Activated CD8-positive, alpha-beta memory T cell treated with anti-CD3 and anti-CD28 coated beads for 36 hours (primary cell): ENCODE results near the gene MPND. TPM values are rescaled to one million over a fixed set of nuclear protein-coding genes. Genes with fewer than 3 reads are reported as not detected.
"Not testable (repeated sequence)": the region's sequence is repeated elsewhere in the genome, so short reads cannot be mapped to it uniquely, and the experiment has no call there.

Experiments used
- CTCF ChIA-PET: fragments of 350-600 bp; sonication (Branson Sonifier 250); formaldehyde crosslinking; loops from one replicate; lab custom pipeline; 2021; ENCODE audit warnings: antibody characterized with exemption; lab: Charles Lee
- POLR2A ChIA-PET: fragments of 350-600 bp; sonication (Branson Sonifier 250); formaldehyde crosslinking; loops from one replicate; lab custom pipeline; 2021; ENCODE audit warnings: antibody characterized with exemption; lab: Charles Lee
- total RNA-seq, 2 experiments: library from RNA; stranded (reverse); gene quantifications; one replicate each; pipeline ENCODE4 v1.2.3, GENCODE V29; 2021

MPND gene
- total RNA-seq, 2 experiments from 2014 or later, result 18.0 to 20.1 TPM

DNA sequence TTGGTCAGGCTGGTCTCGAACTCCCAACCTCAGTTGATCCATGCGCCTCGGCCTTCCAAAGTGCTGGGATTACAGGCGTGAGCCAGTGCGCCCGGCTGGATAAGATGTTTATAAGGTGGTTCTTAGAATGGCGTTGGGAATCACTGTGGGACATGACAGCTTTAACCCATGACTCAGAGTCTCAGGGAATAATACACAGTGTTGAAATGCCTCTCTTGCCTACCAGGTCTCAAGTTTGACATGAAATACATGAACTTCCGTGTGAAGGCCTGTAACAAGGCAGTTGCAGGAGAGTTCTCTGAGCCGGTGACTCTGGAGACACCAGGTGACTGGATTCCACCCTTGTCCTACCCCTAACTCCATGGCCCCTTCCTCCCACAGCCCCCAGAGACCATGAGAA lies 26.4 kb upstream of the MPND start:
- POLR2A ChIA-PET, result no interaction called here
- CTCF ChIA-PET, result interaction anchor here (0.6 kb wide), 1 partner anchor 51 kb away, joined by 4 read pairs; no protein-coding TSS in a partner anchor

DNA sequence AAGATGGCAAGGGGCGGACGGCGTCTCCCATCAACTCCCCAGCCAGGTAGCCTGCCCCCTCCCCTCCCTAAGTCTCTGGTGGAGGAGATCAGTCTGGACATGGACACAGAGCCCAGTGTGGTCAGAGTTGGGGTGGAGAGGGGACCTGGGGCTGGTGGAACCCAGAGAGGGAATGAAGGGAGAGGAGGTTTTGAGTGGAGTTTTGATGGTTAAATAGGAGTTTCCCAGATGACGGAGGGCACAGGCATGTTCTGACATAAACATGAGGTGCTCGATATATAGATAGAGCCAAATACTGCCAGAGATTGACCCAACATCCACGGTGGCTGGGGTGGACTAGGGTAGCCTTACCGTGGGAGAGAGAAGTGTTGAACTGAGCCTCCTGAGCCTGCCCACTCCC lies 24.9 kb upstream of the MPND start:
- CTCF ChIA-PET, result no interaction called here
- POLR2A ChIA-PET, result no interaction called here

DNA sequence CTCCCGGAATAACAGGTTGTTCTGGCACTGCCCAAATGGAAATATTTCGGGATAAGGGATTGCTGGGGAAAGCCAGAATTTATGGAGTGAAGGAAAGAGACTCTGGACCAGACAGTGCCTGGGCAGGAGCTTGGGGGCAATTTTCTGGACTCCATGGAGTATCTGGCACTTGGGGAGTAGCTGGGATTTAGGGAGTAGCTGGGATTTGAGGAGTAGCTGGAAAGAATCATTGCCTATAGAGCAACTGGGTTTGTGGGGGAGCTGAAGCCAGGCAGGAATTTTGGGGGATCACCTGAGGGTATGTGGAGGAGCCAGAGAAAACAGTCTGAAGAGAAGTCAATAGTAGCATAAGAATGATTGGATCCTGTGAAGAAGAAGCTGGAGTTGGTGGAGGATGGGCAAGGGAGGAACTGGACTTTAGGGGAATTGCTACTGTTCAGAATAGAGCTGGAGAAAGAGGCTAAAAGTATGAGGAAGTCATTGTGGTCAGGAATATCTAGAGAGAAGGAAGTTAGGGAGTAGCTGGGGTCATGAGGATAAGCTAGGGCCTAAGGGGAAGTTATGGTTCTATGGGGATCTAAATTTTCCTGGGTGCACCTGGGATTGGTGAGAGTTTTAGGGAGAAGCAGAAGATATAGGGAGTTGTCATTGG lies 24.2 kb upstream of the MPND start:
- CTCF ChIA-PET, result interaction anchor here (1.6 to 2.0 kb wide), 2 partner anchors 34 to 52 kb away, joined by 4 to 6 read pairs; no protein-coding TSS in a partner anchor
- POLR2A ChIA-PET, result interaction anchor here (0.5 kb wide), 1 partner anchor 42 kb away, joined by 3 read pairs; no protein-coding TSS in a partner anchor

DNA sequence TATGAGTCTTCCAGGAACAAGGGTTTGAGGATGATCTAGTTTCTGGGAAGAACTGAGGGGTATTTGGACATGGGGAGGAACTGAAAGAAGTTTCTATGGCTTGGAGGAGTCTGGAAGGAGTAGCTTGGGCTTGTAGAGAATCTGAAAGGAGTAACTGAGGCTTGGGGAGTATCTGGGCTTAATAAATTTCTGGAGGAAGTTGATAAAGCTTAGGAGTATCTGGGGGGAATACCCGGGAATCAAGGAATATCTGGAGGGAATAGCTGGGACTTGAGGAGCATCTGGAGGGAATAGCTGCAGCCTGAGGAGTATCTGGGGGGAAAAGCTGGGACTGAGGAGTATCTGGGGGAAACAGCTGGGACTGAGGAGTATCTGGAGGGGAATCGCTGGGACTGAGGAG lies 22.9 kb upstream of the MPND start:
- POLR2A ChIA-PET, result no interaction called here
- CTCF ChIA-PET, result interaction anchor here (1.1 to 2.0 kb wide), 3 partner anchors 16 to 53 kb away, joined by 3 to 6 read pairs (median 4); no protein-coding TSS in a partner anchor

DNA sequence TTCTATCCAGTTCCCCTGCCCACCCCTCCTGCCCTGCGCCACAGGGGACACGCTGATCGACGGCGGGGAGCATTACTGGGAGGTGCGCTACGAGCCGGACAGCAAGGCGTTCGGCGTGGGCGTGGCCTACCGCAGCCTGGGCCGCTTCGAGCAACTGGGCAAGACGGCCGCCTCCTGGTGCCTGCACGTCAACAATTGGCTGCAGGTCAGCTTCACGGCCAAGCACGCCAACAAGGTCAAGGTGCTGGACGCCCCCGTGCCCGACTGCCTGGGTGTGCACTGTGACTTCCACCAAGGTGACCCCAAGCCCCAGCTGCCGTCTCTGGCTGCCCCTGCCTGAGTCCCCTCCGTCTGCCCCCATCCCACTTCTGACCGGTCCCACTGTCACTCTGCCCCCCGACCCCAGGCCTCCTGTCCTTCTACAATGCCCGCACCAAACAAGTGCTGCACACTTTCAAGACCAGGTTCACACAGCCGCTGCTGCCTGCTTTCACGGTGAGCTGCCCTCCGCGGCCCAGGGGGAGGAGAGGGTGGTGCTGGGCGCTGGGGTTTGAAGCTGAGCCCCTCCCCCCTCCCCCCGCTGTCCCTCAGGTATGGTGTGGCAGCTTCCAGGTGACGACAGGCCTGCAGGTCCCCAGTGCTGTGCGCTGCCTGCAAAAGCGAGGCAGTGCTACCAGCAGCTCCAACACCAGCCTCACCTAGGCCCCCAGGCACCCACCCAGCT lies 20.3 kb upstream of the MPND start:
- ChIA-PET CTCF (interaction anchor here (0.7 kb wide), 1 partner anchor 10 kb away, joined by 3 read pairs; no protein-coding TSS in a partner anchor), POLR2A (interaction anchor here (1.3 kb wide), 1 partner anchor 20 kb away, joined by 3 read pairs; no protein-coding TSS in a partner anchor)

DNA sequence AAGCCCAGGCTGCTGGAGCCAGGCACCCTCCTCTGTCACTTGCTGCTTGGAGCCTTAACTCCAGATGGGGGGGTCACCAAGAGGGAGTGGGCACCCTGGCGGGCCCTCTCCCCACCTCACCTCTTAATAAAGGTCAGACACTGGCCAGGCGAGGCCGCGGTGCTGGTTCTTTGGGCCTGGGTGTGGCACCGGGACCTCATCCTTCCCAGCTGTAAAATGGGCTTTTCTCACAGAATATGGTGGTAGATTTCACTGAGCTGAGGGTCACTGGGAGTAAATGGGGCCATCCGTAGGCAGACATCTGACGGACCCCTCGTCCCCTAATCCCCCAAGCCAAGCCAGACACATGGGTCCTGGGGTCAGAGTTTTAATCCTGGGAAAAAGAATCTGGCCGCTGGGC lies 19.7 kb upstream of the MPND start:
- CTCF ChIA-PET, result no interaction called here
- POLR2A ChIA-PET, result no interaction called here

DNA sequence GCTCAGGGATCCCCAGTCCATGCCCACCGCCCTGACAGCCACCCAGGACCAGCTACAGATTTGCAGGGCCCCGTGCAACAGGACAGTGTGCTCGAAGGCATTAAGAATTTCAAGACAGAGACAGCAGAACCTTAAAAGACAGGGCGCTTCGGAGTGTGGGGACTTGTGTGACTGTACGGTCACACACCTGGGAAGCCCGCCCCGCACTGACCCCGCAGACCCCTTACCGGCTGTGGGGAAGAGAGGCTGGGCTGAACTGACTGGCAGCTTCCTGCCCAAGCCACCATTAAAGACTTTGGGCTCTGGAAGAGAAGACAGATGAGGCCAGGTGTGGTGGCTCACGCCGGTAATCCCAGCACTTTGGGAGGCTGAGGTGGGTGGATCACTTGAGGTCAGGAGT lies 19.1 kb upstream of the MPND start:
- POLR2A ChIA-PET, result no interaction called here
- CTCF ChIA-PET, result interaction anchor here (1.1 to 1.4 kb wide), 2 partner anchors 20 to 56 kb away, joined by 3 to 4 read pairs; no protein-coding TSS in a partner anchor

DNA sequence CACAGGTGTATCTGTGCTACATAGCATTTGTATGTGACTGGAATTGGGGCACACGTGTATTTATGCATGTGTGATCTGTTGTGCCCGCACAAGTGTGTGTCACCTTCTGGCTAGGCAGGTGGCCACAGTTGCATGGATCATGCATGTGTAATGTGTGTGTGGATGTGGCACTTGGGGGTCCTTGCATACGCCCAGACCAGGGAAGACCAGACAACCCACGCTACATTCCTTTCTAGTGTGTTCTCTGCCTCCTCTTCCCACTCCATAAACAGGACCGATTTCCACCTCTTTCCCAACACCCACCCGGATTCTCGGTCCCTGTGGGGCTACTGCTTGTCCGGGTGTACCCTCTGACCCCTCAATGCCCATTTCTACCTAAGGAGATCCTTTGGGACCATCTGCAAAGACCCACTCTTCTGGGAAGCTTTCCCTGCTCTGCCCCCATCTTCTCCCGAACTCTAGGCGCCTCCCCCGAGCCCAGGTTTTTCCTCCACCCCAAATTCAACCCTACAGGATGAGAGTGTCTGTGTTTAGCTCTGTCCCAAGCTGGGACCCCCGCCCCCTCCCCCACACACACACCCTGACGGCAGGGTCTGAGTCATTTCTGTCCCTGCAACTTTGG lies 17.0 kb upstream of the MPND start:
- ChIA-PET CTCF (no interaction called here), POLR2A (no interaction called here)

DNA sequence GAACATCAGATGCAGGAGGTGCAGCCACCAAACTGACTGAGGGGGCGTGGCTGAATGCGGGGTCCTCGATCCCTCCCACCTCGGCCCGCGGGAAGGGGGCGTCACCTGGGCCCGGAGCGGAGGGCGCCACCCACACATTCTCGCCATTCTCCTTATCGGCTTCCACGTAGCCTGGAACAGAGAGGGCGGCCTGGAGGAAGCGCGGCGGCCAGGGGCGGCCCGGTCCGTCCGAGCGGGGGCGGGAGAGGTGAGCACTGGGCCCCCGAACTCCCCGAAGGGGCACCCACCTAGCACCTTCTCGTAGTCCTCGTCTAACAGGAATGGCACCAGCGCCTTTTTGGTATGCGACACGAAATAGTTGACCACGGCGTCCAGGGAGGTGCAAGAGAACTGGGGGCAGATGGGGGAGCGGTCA lies 16.5 kb upstream of the MPND start:
- ChIA-PET CTCF (no interaction called here), POLR2A (no interaction called here)

DNA sequence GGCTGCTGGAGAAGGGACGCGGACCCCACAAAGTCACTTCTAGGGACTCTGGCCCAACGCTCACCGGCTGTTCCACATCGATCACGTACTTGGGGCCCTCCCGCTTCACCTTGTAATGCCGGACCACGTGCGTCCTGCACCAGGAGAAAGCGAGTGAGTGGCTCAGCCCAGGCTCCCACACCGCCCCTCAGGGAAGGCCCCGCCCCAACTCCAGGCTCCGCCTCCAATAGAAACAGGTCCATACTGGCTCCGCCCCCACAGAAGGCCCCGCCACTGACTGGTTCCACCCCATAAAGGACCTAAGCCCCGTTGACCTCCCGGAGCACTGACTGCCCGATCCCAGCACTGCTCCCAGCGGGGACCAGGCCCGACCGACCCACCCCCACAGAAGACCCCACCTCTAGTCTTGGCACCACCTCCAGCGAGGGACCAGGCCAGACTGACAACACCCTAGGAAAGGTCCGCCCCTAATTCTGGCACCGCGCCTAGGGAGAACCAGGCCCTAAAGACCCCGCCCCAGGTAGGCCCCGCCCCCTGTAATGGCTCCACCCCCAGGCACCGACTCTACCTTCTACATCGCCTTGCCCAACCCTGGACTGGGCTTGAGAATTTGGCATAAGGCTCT lies 16.0 kb upstream of the MPND start:
- ChIA-PET POLR2A (interaction anchor here (1.2 kb wide), 1 partner anchor 16 kb away, joined by 9 read pairs; the partner anchor contains the start of gene MPND), CTCF (interaction anchor here (1.1 kb wide), 1 partner anchor 25 kb away, joined by 3 read pairs; no protein-coding TSS in a partner anchor)

DNA sequence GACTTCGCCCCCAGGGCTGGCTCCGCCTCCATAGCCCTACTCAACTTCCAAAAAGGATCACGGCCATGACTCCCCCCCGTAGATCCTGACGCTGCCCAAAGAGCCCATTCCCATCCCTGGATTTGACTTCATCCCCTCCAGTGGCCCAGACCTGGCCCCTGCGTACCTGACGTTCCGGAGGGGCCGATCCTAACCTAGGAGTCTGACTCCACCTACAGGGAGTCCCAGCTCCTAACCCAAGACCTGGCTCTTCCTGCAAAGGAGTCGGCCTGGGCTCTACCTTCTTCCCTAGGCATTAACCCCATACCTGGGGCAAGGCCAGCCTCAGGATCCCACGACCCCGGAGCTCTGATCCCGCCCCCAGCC lies 15.5 kb upstream of the MPND start:
- ChIA-PET POLR2A (interaction anchor here (0.5 to 1.2 kb wide), 2 partner anchors 15 to 1665 kb away, joined by 4 to 9 read pairs; partner anchors contain the start of gene MPND), CTCF (interaction anchor here (1.1 kb wide), 1 partner anchor 25 kb away, joined by 3 read pairs; no protein-coding TSS in a partner anchor)

DNA sequence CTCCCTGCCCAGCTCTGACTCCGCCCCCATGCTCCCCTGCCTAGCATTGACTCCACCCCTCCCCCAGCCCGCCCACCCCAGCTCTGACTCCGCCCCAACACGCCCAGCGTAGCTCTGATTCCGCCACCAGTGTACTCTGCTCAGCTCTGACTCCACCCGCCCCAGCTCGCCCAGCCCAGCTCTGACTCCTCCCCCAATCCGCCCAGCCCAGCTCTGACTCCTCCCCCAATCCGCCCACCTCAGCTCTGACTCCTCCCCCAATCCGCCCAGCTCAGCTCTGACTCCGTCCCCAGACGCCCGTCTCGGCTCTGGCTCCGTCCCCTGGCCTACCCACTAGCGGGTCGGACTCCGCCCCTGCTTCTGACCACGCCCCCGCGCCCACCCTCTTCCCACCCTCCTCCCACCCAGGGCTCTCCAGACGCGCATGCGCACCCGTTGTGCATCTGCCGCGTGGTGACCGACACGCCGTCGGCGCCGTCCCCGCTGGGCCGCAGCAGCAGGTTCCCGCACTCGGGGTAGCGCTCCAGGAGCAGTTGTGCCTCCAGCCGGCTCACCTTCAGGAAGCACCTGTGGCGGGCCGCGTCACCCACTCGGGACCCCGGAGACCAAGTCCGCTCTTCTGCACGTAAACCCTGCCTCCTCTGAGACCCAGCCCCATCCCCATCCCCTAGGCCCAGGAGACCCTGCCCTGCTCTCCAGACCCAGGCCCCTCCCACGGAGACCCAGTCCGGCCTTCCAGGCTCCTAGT lies 14.9 kb upstream of the MPND start:
- ChIA-PET CTCF (interaction anchor here (1.1 kb wide), 1 partner anchor 24 kb away, joined by 3 read pairs; no protein-coding TSS in a partner anchor), POLR2A (interaction anchor here (0.5 to 1.2 kb wide), 2 partner anchors 15 to 1664 kb away, joined by 4 to 9 read pairs; partner anchors contain the start of gene MPND)

DNA sequence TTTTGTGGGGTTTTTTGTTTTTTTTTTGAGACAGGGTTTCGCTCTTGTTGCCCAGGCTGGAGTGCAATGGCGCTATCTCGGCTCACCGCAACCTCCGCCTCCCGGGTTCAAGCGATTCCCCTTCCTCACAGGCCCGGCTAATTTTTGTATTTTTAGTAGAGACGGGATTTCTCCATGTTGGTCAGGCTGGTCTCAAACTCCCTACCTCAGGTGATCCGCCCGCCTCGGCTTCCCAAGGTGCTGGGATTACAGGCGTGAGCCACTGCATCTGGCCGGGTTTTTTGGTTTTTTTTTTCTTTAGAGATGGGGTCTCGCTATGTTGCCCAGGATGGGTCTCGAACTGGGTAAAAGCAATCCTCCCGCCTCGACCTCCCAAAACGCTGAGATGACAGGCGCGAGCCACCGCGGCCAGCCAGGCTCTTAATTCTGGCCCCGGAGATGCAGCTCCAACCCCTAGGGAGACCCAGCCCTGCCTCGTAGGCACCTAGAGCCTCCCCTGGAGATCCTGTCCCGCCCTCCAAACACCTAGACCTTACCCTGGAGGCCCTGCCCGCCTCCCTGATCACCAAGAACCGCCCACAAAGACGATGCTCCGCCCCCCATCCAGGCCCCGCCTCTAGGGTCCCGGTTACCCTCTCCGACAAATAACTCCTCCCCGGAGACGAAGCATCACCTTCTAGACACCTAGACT lies 14.2 kb upstream of the MPND start:
- CTCF ChIA-PET, POLR2A ChIA-PET: not testable (repeated sequence)

DNA sequence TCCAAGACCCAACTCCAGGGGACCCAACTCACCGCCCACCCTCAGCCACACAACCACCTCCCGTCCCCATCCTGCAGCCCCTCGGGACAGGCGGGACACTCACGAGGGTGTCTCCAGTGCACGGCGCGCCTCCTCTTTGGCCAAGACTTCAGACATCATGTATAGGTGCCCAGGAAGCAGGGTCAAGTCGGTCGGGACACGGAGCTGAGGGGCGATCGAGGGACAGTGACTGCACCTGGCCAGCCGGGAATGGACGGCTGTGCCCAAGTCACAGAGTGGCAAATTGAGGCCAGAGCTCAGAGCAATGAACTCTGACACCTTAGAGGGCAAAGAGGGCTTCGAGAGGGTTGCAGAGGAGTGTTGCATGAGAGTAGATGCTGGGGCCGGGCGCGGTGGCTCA lies 13.5 kb upstream of the MPND start:
- ChIA-PET POLR2A (interaction anchor here (1.5 kb wide), 1 partner anchor 12 kb away, joined by 5 read pairs; no protein-coding TSS in a partner anchor), CTCF (interaction anchor here (0.6 to 1.1 kb wide), 2 partner anchors 63 to 228 kb away, joined by 3 to 4 read pairs; no protein-coding TSS in a partner anchor)

DNA sequence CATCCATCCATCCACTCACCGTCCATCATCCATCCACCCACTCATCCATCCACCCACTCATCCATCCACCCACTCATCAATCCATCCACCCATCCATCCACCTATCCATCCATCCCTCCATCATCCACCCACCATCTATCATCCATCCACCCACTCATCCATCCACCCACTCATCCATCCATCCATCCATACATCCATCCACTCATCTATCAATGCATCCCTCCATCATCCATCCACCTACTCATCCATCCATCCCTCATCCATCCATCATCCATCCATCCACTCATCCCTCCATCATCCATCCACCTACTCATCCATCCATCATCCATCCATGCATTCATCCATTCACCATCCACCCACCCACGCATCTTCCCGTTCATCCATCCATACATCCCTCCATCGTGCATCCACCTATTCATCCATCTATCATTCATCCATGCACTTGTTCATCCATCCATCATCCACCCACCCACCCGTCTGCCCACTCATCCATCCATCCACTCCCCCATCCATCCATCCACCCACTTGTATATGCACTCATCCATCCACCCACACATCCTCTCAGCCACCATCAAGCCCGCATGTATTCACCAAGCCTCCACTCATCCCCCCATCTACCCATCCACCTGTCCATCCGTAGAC lies 8.3 kb upstream of the MPND start:
- POLR2A ChIA-PET, result no interaction called here
- CTCF ChIA-PET, result interaction anchor here (0.6 kb wide), 1 partner anchor 341 kb away, joined by 4 read pairs; no protein-coding TSS in a partner anchor

DNA sequence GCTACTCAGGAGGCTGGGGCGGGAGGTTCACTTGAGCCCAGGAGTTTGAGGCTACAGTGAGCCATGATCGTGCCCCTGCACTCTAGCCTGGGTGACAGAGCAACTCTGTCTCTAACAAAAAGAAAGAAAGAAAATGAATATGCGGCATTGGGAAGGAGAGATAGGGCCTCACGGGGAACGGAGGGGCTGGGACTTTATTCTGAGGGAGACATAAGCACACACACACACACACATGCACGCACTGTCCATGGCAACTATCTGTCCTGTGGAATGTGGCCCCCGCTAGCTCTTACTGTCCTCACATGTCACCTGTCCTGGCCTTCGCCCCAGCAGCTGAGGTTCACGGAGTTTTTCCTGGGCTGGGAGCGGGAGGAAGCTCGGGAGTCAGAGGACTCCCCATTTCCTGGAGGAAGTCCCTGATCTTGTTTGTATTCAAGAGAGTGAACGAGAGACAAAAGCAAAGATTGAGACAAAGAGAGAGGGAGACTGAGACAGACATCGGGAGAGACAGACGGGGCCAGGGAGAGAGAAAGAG lies 5.4 kb upstream of the MPND start:
- CTCF ChIA-PET, result interaction anchor here (2.7 kb wide), 1 partner anchor 15 kb away, joined by 11 read pairs; no protein-coding TSS in a partner anchor
- POLR2A ChIA-PET, result no interaction called here
